HG03520 (cell line): Measurements from ENCODE around the gene MACIR.

Experiments
- ATAC-seq: cut with Tn5 transposase; IDR thresholded peaks from one replicate; pipeline ENCODE4 v1.9.1; 2021; ENCODE audit warnings: mild to moderate bottlenecking, moderate library complexity; ENCODE audit not compliant: unreplicated experiment

The MACIR gene

DNA sequence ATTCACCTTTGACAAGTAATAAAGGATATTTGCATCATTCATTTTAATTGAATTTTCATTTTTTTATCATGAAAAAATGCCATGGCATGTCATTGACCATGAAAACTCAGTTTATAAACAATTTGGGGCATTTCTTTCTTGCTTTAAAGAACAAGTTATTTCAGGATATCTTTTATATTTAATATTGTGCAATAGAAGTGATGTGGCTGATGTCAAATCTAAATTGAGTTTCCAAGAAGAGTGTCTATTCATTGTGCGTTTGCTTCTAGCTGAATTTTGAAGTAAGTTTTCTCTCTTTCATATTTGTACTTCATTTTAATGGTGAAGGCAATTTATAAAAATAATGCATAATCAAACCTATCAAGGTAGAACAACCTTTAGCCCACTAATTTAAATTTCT is 30.5 kb downstream of the MACIR start:
- no peak for ATAC-seq

- no peak for ATAC-seq
Observed at GRCh38 chr5:103290846-103291245, 32.3 kb downstream of the MACIR start.

DNA sequence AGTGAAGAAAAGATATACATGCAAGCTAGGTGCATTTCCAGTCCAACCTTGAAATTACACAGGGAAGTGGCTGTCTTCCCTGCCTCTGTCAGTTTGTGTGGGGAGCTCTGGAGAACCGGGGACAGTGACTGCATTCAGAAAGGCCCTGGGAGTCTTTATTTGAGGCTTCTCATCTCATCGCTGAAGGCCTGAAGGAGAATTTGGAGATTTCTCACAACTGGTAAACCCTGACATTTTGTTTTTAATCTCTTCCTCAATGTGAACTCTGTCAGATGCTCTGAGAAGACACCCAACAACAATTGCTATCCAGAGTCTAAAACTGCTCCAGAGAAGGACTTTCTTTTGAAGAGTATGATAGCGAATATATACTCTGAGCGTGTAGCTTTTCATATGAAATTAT is 33.0 kb downstream of the MACIR start:
- ATAC-seq, result no peak

GRCh38 chr5:103293099-103293498 is 34.5 kb downstream of the MACIR start:
- ATAC-seq, result no peak

- ATAC-seq, result no peak
Observed at GRCh38 chr5:103293719-103294118, 35.2 kb downstream of the MACIR start.

DNA sequence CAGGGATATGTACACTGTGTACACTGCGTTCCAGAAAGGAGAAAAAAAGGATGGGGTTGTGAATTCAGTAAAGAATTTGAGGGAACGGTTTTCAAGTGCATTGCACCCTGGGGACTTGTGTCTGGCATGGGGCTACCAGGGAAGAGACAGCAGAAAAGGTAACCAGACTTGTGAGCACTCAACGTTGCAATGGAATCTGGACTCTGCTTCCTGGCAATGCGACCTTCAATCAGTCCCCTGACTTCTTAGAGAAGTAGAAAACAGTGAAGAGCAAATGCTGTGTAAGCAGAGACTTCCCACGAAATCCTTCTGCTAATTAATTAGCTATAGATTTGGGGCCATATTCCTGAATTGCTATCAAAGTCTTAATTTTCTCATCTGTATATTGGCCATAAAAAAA is 36.3 kb downstream of the MACIR start:
- ATAC-seq, result no peak

DNA sequence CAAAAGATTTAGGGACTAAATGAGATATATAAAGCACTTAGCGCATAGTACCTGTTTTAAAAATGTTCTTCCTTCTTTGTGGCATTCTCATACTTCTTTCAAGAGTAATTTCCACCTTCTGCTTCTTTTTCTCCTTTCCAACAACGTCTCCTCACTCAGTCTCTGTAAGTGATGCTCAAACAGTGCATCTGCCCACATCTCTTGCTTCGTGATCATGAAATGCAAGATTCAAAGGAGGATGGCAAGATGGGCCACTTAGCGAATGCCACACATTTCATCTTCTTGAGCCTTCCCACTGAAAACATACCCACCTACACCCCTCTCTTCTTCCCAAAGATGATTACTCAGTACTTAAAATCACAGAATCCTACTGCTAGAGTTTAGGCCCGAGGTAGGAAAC is 36.9 kb downstream of the MACIR start:
- no peak for ATAC-seq

DNA sequence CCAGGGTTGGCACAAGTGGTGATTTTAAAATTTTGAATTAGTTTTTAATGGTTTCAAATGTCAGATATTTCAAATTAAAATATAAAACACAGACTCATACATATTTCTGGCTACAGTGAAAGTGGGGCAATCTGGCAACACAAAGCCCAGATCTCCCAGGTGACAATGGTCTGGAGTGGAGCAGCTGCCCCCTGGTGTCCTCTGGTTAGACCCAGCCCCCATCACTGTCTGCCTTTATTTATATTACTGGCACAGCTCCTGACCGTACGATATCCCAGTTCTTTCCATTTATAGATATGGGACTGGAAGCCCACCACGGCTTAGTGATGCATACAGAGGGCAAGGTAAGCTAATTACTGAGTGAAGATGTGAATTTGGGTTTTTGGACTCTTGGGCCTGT is 37.3 kb downstream of the MACIR start:
- ATAC-seq, result no peak

GRCh38 chr5:103298117-103298516 is 39.6 kb downstream of the MACIR start:
- ATAC-seq, result no peak

DNA sequence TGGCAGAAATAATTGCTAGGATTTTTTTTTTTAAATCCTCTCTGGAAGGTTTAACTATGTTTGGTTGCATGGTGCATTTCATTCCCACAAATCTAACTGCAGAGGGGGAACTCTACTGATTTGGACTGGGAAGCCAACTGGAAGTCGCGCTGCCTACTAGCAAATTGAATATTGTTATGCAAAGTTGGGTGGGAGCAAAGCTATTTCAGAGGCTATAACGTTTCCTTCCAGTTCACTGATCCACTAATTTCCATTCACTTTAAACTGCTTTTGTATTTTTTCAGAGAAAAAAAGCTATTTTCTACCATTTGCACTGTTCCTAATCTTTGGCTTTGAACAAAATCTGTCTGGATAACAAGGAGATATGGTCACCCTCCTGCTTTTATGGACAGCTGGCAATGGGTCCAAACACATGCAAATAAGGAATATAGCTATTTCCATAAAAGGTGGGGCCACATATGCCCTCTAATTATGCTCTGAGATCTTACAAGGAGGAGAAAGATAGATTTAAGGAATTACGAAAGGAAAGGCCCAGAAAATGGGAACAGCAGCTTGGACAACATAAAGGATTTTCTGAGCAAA is 40.1 kb downstream of the MACIR start:
- ATAC-seq, result no peak

- no peak for ATAC-seq
Observed at GRCh38 chr5:103305809-103306208, 47.2 kb downstream of the MACIR start.

GRCh38 chr5:103307470-103307869 is 48.9 kb downstream of the MACIR start:
- no peak for ATAC-seq

DNA sequence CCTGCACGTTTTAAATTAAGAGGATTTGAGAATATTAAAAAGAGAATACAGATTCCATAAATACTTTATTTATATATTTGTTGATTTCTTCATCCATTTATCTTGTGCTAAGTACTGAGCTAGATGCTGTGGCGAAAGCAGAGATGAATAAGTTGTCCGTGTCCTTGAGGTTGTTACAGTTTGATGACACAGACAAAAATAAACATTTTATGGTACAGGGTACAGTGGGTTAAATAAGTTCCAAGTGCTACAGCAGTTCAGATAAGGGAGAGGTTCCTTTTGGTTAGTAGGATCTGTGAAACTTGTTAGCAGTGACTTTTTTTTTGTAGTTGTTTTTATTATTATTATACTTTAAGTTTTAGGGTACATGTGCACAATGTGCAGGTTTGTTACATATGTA is 50.2 kb downstream of the MACIR start:
- no peak for ATAC-seq

- no peak for ATAC-seq
Observed at GRCh38 chr5:103313056-103313455, 54.5 kb downstream of the MACIR start.

DNA sequence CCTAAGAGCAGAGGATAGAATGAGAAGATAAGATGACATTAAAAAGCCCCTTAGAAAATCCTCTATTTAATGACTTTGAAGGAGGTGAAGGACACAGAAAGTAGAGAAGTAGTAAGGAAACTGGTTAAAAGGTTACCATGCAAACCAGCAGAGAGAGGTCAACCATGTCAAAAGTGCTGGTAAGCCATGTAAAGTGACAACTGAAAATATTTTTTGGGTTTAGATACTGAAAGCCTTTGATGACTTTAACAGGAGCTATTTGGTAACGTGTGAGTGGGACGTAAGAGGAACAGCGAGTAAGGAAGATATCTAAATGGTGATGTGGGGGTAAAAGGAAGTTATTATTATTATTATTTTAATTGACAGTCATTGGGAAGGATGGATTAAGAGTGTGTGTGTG is 56.9 kb downstream of the MACIR start:
- no peak for ATAC-seq

GRCh38 chr5:103327451-103327850 is 68.9 kb downstream of the MACIR start:
- no peak for ATAC-seq

- no peak for ATAC-seq
Observed at GRCh38 chr5:103327893-103328292, 69.3 kb downstream of the MACIR start.
